NCI-H128 (cell line): ENCODE data around the gene NOL6.
"Not testable (repeated sequence)": the region's sequence is repeated elsewhere in the genome, so short reads cannot be mapped to it uniquely, and the experiment has no call there.

Experiments
- DNase-seq: peaks from one replicate; lab custom pipeline; 2025; ENCODE audit not compliant: unreplicated experiment; lab: John Stamatoyannopoulos, UW

The NOL6 gene

GRCh38 chr9:33473643-33474352, at the start of gene NOL6:
TSS of gene NOL6 (minus strand) at chr9:33473924. CDS start at chr9:33473842, 82 bp downstream.
- peak; percentile 99 for DNase-seq

DNA sequence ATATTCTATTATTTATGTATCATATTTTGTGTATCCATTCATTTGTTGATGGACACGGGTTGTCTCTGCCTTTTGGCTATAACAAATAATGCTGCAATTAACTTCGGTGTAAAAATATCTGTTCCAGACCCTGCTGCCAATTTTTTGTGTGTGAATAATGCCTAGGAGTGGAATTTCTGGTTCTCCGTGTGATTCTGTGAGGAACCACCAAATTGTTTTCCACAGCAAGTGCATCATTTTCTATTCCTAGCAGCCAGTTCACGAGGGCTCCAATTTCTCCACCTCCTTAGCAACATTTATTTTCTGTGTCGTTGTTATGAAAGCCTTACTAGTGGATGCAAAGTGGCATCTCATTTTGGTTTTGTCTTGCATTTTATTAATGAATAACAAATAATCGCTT, 48.1 kb upstream of the NOL6 start:
- DNase-seq, result not testable (repeated sequence)

DNA sequence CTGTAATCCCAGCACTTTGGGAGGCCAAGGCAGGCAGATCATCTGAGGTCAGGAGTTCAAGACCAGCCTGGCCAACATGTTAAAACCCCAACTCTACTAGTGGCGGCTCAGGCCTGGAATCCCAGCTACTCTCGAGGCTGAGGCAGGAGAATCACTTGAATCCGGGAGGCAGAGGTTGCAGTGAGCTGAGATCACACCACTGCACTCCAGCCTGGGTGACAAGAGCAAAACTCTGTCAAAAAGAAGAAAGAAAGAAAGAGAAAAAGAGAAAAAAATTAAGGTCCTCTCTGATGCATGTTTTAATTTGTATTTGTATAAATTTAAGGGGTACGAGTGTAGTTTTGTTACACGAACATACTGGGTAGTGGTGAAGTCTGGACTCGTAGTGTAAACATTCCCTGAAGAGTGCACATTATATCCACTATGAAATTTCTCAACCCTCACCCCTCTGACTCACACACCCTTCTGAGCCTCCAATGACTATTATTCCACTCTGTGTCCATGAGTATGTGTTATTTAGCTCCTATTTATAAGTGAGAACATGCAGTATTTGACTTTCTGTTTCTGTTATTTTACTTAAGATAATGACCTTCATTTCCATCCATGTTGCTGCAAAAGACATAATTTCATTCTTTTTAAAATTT, 44.3 kb upstream of the NOL6 start:
- DNase-seq, result not testable (repeated sequence)

DNA sequence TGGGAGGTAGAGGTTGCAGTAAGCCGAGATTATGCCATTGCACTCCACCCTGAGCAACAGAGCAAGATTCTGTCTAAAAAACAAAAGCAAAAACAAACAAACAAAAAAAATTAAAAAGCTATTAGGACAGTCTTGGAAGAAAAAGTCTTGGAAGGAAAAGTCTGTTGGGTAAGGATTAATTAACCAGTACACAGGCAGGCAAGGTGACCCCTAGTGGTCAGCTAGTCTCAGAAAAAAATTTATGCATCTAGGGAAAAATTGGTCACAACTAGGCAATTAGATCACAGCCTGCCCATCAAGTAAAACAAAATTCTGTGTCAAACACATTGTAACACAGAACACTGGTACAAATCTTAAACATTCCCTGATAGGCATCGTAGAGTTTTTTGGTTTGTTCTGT, 43.6 kb upstream of the NOL6 start:
- no peak for DNase-seq

DNA sequence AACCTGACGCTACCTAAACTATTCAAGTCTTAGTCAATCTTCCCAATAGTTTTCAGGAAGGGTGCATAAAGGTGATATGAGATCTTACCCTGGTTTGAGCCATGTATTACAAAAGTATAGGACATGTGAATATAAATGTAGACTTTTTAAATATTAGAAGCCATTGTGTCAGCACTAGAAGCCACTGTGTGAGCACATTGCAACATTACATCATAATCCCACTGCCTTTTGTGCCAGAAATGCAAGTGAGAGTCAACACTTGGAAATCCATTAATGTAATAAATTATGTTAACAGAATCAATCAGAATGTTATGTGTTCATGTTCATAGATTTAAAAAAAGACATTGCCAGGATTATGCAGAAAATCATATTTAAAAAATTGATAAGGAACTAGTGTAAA, 42.7 kb upstream of the NOL6 start:
- not testable (repeated sequence) for DNase-seq

GRCh38 chr9:33515342-33515995, 41.7 kb upstream of the NOL6 start:
- DNase-seq, result not testable (repeated sequence)

DNA sequence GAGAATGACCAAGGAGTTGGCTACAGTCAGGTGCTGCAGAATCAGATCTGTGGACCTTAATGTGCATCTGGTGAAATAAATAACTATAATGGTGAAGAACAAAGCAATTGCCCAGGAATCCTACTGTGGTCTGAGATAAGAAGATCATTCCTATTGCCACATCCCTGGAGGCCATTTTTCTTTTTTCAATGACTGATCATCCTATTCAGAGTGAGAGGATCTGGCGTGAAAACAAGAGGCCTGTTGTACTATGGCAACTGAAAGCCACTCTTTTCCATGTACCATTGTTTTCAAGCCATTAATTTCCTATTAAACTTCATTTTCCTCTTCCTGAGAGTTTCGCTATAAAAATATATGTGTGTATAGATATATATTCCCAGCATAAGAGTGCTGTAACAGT, 38.8 kb upstream of the NOL6 start:
- not testable (repeated sequence) for DNase-seq

DNA sequence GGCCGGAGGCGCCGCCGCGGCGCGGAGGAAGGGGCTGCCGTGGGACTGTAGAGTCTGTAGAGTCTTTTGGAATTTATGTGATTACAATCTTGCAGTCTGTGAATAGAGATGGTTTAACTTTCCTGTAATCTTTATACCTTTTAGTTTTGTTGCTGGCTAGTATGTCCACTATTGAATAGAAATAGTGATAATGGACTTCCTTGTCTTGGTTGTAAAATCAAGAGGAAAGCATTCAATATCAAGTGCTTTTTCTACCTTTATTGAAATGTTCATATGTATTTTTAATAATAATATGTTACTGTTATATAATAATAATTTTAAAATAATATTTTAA, 37.4 kb upstream of the NOL6 start:
- not testable (repeated sequence) for DNase-seq

GRCh38 chr9:33510262-33511183, 36.8 kb upstream of the NOL6 start:
- no peak for DNase-seq

GRCh38 chr9:33506626-33507370, 33.1 kb upstream of the NOL6 start:
- DNase-seq, result no peak

DNA sequence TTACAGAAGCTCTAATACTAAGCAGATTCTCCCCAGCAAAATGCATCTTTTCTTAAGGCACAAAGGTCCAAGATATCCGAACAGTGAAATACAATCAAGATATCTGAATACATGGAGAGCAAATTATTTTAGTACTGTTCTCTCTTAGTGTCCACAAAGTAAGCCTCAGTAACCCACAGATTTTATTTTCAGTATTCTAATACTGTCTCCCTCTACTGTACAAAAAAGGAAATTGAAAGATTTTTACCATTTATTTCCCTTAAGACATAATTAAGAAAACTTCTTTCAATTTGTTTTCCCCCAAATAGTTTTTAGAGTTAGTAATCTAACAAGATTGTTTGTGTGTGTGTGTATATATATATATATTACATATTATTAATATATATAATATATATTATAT, 24.7 kb upstream of the NOL6 start:
- no peak for DNase-seq

- not testable (repeated sequence) for DNase-seq
Measured at GRCh38 chr9:33493819-33494218, 20.1 kb upstream of the NOL6 start.

DNA sequence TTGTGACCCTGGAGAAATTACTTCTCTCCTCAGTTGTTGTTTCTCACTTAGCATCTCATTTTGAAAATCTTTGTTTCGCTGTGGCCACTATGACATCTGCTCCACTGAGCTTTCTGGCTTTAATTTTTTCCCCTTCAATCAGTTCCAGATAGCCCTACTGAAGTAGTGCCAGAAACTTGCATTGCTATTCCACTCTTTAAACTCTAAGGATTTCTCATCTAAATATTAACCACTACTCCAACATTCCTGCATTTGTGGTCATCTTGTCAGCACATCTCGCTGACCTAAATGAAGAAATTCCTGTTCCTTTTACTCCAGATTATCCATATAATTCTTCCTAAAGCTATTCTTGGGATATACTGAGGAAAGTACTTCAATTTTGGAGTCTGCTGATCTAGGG, 15.3 kb upstream of the NOL6 start:
- DNase-seq, result no peak

- not testable (repeated sequence) for DNase-seq
Measured at GRCh38 chr9:33485312-33485711, 11.6 kb upstream of the NOL6 start.

- DNase-seq, result no peak
Measured at GRCh38 chr9:33480976-33481375, 7.3 kb upstream of the NOL6 start.

DNA sequence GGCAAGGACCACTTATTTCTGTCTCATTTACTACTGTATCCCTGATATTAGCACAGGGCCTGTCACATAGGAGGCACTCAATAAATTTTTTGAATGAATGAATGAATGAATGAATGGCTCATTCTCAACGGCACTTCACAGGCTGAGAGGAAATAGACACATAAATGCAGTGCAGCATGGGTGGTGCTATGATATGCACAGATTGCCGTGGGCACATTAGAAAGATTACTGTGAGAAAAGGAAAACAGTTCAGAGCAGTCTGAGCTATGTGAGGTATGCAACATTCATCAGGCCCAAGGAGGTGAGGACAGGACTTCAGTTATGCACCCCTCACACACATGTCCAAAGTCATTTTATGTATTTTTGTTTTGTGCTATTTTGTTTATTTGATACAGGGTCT, 6.4 kb upstream of the NOL6 start:
- DNase-seq, result no peak

DNA sequence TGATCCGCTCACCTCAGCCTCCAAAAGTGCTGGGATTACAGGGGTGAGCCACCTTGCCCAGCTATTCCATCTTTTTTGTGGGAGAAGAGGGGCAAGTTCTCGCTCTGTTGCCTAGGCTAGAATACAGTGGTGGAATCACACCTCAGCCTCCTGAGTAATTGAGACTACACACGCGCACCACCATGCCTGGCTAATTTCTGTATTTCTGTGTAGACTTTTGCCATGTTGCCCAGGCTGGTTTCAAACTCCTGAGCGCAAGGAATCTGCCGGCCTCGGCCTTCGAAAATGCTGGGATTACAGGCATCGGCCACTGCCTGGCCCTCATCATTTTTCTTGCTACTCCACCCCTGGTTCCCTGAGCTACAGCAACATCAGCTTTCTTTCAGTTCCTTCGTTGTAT, 2.8 kb upstream of the NOL6 start:
- no peak for DNase-seq

- no peak for DNase-seq
Measured at GRCh38 chr9:33475357-33475756, 1.6 kb upstream of the NOL6 start.

- DNase-seq, result no peak
Measured at GRCh38 chr9:33472881-33473615, 676 bp downstream of the NOL6 start.
